Measurements from ENCODE around the gene SUMO3. TPM values are rescaled to one million over a fixed set of nuclear protein-coding genes. Genes with fewer than 3 reads are reported as not detected.

SUMO3 gene
- total and polyA plus RNA-seq, 7 experiments from 2014 or later: 46.9 to 91.7 (median 76.5) TPM

DNA sequence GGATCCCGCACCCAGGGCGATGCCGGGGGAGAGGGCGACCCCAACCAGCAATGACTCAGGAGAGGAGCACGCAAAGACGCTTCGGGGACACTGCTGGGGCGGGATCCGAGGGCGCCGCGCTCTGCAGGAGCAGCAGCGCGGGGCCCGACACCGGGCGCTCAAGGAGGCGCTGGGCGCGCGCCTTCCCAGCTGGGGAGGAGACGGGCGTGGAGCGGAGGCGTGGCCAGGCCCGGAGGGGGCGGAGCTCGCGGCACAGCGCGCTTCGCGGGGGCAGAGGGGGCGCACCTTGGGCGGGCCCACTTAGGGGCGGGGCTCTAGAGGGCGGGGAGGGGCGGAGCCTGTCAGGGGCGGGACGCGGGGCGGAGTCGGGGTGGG lies 369 bp downstream of the SUMO3 start:
- Mint-ChIP-seq H3K36me3 (peaks cover 0 to 12% (median 4%) of the 10 kb centered on the region in 5 donors), H3K27ac (peak overlapping the region in 3 of 9 donors; percentile 21 to 42 (median 32)), H3K27me3 (peaks cover 0 to 9% (median 0%) of the 10 kb centered on the region in 5 donors), H3K4me3 (peak overlapping the region in 9 of 10 donors; percentile 27 to 83 (median 66)), H3K4me1 (peaks cover 5 to 31% (median 10%) of the 10 kb centered on the region in 7 donors), H3K9me3 (peaks cover 0 to 29% (median 12%) of the 10 kb centered on the region in 11 donors)
- ChIA-PET POLR2A (interaction anchor here (0.5 to 1.1 kb wide), 14 partner anchors 8 to 270 kb away, joined by 3 to 7 read pairs (median 4); partner anchors contain the start of genes PTTG1IP and UBE2G2), CTCF (interaction anchor here (0.6 to 0.7 kb wide), 2 partner anchors 16 to 27 kb away, joined by 3 read pairs; partner anchors contain the start of gene UBE2G2)
- Histone ChIP-seq H3K4me3 (ENCODE audit: low read length) (peak overlapping the region; percentile 68), H3K27me3 (ENCODE audit: control insufficient read depth in 2 of 2, insufficient read depth in 2 of 2, low read length in 2 of 2) (no peaks in the 10 kb centered on the region), H3K36me3 (ENCODE audit: control insufficient read depth in 2 of 3, insufficient read depth in 3 of 3, low read length in 3 of 3) (peaks cover 0 to 19% (median 0%) of the 10 kb centered on the region in 3 experiments), H3K27ac (ENCODE audit: low read depth, low read length) (peak overlapping the region; percentile 96), H3K4me1 (ENCODE audit: control insufficient read depth in 2 of 2, insufficient read depth in 2 of 2, low read length in 2 of 2) (no peaks in the 10 kb centered on the region), H3K9me3 (ENCODE audit: control insufficient read depth in 2 of 3, low read length in 3 of 3) (peaks cover 0 to 9% (median 0%) of the 10 kb centered on the region in 3 experiments)
- ATAC-seq (peak; percentile 96), DNase-seq (peak; percentile 87 to 98 (median 91))
- intact Hi-C loops (cut with micrococcal nuclease): loop anchor here (1.0 to 5.0 kb wide), 11 partner anchors 16 to 805 kb away; partner anchors contain the start of genes PTTG1IP (in 2 of the 2), UBE2G2 (in 2 of the 2), LRRC3 (in 1 of the 2) and POFUT2 (in 1 of the 2)

DNA sequence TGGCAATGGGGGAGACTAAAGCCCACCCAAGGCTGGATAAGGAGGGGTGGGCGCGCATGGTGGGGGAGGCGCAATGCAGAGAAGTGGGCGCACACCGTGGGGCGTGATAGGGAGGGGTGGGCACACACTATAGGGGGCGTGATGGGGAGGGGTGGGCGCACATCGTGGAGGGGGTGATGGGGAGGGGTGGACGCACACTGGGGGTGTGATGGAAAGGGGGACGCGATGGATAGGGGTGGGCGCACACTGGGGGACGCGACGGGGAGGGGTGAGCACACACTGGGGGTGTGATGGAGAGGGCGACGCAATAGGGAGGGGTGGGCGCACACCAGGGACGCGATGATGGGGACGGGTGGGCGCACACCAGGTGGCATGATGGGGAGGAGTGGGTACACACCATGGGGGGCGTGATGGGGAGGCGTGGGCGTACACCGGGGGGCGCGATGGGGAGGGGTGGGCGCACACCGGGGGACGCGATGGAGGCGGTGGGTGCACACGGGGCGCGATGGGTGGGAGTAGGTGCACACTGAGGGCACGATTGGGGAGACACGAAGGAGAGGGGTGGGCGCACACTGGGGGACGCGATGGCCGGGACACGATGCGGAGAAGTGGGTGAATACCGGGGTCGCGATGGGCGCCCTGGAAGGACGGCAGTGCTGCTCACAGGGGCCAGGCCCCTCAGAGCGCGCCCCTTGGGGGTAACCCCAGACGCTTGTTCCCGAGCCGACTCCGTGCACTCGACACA lies 929 bp downstream of the SUMO3 start:
- Mint-ChIP-seq H3K4me3 (peak overlapping the region; percentile 55 to 88 (median 77)), H3K4me1 (peaks cover 5 to 31% (median 11%) of the 10 kb centered on the region in 7 donors), H3K27ac (peak overlapping the region in 8 of 9 donors; percentile 14 to 75 (median 59)), H3K27me3 (peaks cover 0 to 9% (median 0%) of the 10 kb centered on the region in 5 donors), H3K36me3 (peaks cover 0 to 12% (median 4%) of the 10 kb centered on the region in 5 donors), H3K9me3 (peaks cover 0 to 24% (median 6%) of the 10 kb centered on the region in 11 donors)
- POLR2A ChIA-PET: interaction anchor here (0.5 to 1.1 kb wide), 14 partner anchors 8 to 269 kb away, joined by 3 to 7 read pairs (median 4); partner anchors contain the start of genes PTTG1IP and UBE2G2
- CTCF ChIA-PET: no interaction called here
- peak in 1 of 9 donors; percentile 16 for DNase-seq
- Histone ChIP-seq H3K4me1 (ENCODE audit: control insufficient read depth in 2 of 2, insufficient read depth in 2 of 2, low read length in 2 of 2) (no peaks in the 10 kb centered on the region), H3K27me3 (ENCODE audit: control insufficient read depth in 2 of 2, insufficient read depth in 2 of 2, low read length in 2 of 2) (no peaks in the 10 kb centered on the region), H3K4me3 (ENCODE audit: low read length) (peak overlapping the region; percentile 68), H3K36me3 (ENCODE audit: control insufficient read depth in 2 of 3, insufficient read depth in 3 of 3, low read length in 3 of 3) (peaks cover 0 to 24% (median 0%) of the 10 kb centered on the region in 3 experiments), H3K9me3 (ENCODE audit: control insufficient read depth in 2 of 3, low read length in 3 of 3) (peaks cover 0 to 7% (median 0%) of the 10 kb centered on the region in 3 experiments), H3K27ac (ENCODE audit: low read depth, low read length) (peak overlapping the region; percentile 96)
- intact Hi-C loops (cut with micrococcal nuclease): loop anchor here (1.0 to 5.0 kb wide), 11 partner anchors 16 to 805 kb away; partner anchors contain the start of genes PTTG1IP (in 2 of the 2), UBE2G2 (in 2 of the 2), LRRC3 (in 1 of the 2) and POFUT2 (in 1 of the 2)
- ATAC-seq: no peak

DNA sequence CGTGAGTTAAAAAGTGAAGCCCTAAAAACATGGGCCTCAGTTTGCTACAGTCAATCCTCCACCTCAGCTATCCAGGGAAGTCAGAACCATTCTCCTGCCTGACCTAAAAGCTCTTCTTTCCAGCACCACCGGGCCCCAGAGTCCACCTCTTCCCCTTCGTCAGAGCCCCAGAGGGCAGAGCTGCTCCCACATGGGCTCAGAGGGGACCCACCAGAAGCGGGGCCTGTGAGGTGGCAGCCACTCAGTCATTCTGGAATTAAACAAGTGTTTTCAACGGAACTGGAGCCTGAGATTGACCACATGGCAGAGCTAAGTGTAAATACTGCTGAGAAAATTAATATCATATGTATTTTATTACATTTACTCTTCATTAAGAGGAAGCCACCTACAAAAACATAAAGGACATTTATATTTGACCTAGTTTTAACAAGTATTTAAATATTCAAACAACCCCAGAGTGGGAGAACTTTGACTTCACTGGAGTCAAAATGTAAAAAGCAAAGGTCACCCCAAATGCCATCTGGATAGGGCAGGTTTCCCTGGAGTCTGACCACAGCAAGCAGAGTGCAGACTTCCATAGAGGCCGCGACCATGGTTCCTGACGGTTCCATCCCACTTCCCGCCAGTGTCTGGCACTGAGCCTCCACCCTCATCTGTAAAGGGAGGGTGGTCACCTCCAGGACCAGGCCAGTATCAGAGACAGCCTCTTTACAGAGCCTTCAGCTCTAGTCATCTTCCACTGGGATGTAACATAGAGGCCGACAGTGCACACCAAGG lies 1.8 kb downstream of the SUMO3 start:
- H3K27me3 Mint-ChIP-seq: peaks cover 0 to 6% (median 0%) of the 10 kb centered on the region in 5 donors
- intact Hi-C loops (cut with micrococcal nuclease): loop anchor here (2.0 to 5.0 kb wide), 6 partner anchors 96 to 804 kb away; partner anchors contain the start of genes POFUT2 (in 1 of the 2) and TRAPPC10 (in 1 of the 2)
- CTCF ChIA-PET: no interaction called here

DNA sequence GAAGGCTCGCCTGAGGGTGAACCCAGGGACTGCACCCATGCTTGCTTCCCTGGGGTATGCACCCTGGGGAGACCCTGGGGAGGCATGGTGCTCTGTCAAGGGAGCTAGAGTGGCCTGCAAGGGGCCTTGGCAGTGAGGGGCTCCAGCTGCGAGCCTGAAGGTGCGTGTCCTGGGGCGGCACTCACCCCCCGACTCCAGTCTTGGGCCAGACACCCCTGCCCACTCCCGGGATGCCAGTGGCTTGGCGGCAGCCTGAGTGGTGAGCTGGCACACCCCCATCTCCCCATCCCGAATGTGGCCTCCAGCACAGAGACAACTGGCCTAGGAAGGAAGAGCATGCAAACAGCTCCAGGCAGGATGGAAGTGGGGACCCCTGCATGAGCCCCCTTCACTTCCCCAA lies 2.6 kb downstream of the SUMO3 start:
- intact Hi-C loops (cut with micrococcal nuclease): loop anchor here in 1 of 2 donors (5.0 kb wide), 4 partner anchors 97 to 803 kb away; partner anchors contain the start of genes POFUT2 and TRAPPC10
- ChIA-PET POLR2A (interaction anchor here (0.6 to 1.2 kb wide), 2 partner anchors 14 to 31 kb away, joined by 3 read pairs; partner anchors contain the start of gene UBE2G2), CTCF (no interaction called here)
- no peak for DNase-seq
- Histone ChIP-seq H3K27ac (ENCODE audit: low read depth, low read length) (no peak overlapping the region), H3K4me3 (ENCODE audit: low read length) (no peak overlapping the region), H3K9me3 (ENCODE audit: control insufficient read depth in 2 of 3, low read length in 3 of 3) (peaks cover 0 to 4% (median 0%) of the 10 kb centered on the region in 3 experiments), H3K4me1 (ENCODE audit: control insufficient read depth in 2 of 2, insufficient read depth in 2 of 2, low read length in 2 of 2) (no peaks in the 10 kb centered on the region), H3K36me3 (ENCODE audit: control insufficient read depth in 2 of 3, insufficient read depth in 3 of 3, low read length in 3 of 3) (peaks cover 0 to 32% (median 0%) of the 10 kb centered on the region in 3 experiments), H3K27me3 (ENCODE audit: control insufficient read depth in 2 of 2, insufficient read depth in 2 of 2, low read length in 2 of 2) (no peaks in the 10 kb centered on the region)
- Mint-ChIP-seq H3K36me3 (peaks cover 0 to 13% (median 4%) of the 10 kb centered on the region in 5 donors), H3K9me3 (peaks cover 0 to 9% (median 3%) of the 10 kb centered on the region in 11 donors), H3K4me1 (peaks cover 15 to 35% (median 17%) of the 10 kb centered on the region in 7 donors), H3K27me3 (peaks cover 0 to 5% (median 0%) of the 10 kb centered on the region in 5 donors), H3K27ac (peak overlapping the region in 1 of 9 donors; percentile 45), H3K4me3 (peak overlapping the region in 2 of 10 donors; percentile 43 to 53)
- no peak for ATAC-seq

More for the DNA sequence above, 1.8 kb downstream of the SUMO3 start:
- POLR2A ChIA-PET: interaction anchor here (0.6 to 1.2 kb wide), 2 partner anchors 15 to 30 kb away, joined by 3 read pairs; partner anchors contain the start of gene UBE2G2
- H3K4me1 Mint-ChIP-seq: peaks cover 10 to 32% (median 15%) of the 10 kb centered on the region in 7 donors
- DNase-seq: no peak
- H3K27ac Mint-ChIP-seq: peak overlapping the region in 8 of 9 donors; percentile 14 to 75 (median 59)
- peaks cover 0 to 18% (median 3%) of the 10 kb centered on the region in 11 donors for H3K9me3 Mint-ChIP-seq
- Histone ChIP-seq H3K4me3 (ENCODE audit: low read length) (no peak overlapping the region), H3K9me3 (ENCODE audit: control insufficient read depth in 2 of 3, low read length in 3 of 3) (peaks cover 0 to 7% (median 0%) of the 10 kb centered on the region in 3 experiments), H3K4me1 (ENCODE audit: control insufficient read depth in 2 of 2, insufficient read depth in 2 of 2, low read length in 2 of 2) (no peaks in the 10 kb centered on the region), H3K27me3 (ENCODE audit: control insufficient read depth in 2 of 2, insufficient read depth in 2 of 2, low read length in 2 of 2) (no peaks in the 10 kb centered on the region), H3K27ac (ENCODE audit: low read depth, low read length) (no peak overlapping the region), H3K36me3 (ENCODE audit: control insufficient read depth in 2 of 3, insufficient read depth in 3 of 3, low read length in 3 of 3) (peaks cover 0 to 24% (median 0%) of the 10 kb centered on the region in 3 experiments)
- ATAC-seq: no peak
- H3K36me3 Mint-ChIP-seq: peaks cover 0 to 12% (median 4%) of the 10 kb centered on the region in 5 donors
- peak overlapping the region; percentile 55 to 88 (median 77) for H3K4me3 Mint-ChIP-seq

DNA sequence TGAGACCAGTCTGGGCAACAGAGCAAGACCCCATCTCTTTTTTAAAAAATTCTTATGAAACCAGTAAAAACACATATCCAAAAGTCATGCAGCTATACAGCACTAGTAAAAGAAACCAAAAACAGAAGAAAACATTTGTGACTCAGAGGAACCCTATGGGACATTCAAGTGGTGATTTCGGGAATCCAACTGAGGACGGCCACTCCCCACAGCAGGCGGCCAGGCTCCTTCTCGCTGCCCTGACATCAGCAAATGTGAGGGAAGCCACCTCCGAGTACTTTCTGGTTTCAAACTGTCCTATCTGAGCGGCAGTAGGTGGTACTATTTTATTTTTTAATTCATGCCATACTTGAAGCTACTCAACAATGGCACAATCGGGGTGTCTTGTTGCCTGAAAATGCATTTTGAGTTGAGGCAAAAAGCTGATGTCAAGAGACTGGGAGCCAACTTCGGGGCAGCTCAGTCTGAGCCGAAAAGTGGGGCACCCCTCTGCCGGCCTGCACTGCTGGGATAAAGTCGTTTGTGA lies 3.3 kb downstream of the SUMO3 start:
- H3K4me3 ChIP-seq (ENCODE audit: low read length): no peak overlapping the region
- H3K4me3 Mint-ChIP-seq: peak overlapping the region in 1 of 10 donors; percentile 45
- no peak for ATAC-seq
- peaks cover 16 to 35% (median 18%) of the 10 kb centered on the region in 7 donors for H3K4me1 Mint-ChIP-seq
- peaks cover 0 to 3% (median 1%) of the 10 kb centered on the region in 11 donors for H3K9me3 Mint-ChIP-seq
- H3K27ac ChIP-seq (ENCODE audit: low read depth, low read length): no peak overlapping the region
- no peak for DNase-seq
- intact Hi-C loops (cut with micrococcal nuclease): loop anchor here in 1 of 2 donors (5.0 kb wide), 4 partner anchors 98 to 802 kb away; partner anchors contain the start of genes POFUT2 and TRAPPC10
- H3K36me3 Mint-ChIP-seq: peaks cover 0 to 11% (median 8%) of the 10 kb centered on the region in 5 donors
- H3K9me3 ChIP-seq (ENCODE audit: control insufficient read depth in 2 of 3, low read length in 3 of 3): no peaks in the 10 kb centered on the region
- H3K4me1 ChIP-seq (ENCODE audit: control insufficient read depth in 2 of 2, insufficient read depth in 2 of 2, low read length in 2 of 2): no peaks in the 10 kb centered on the region
- H3K27me3 ChIP-seq (ENCODE audit: control insufficient read depth in 2 of 2, insufficient read depth in 2 of 2, low read length in 2 of 2): no peaks in the 10 kb centered on the region
- peak overlapping the region in 2 of 9 donors; percentile 45 to 56 for H3K27ac Mint-ChIP-seq
- no peaks in the 10 kb centered on the region for H3K27me3 Mint-ChIP-seq
- peaks cover 0 to 39% (median 0%) of the 10 kb centered on the region in 3 experiments for H3K36me3 ChIP-seq (ENCODE audit: control insufficient read depth in 2 of 3, insufficient read depth in 3 of 3, low read length in 3 of 3)
- POLR2A ChIA-PET: interaction anchor here (1.2 kb wide), 1 partner anchor 13 kb away, joined by 5 read pairs; the partner anchor contains the start of gene UBE2G2
- CTCF ChIA-PET: interaction anchor here (1.1 kb wide), 1 partner anchor 21 kb away, joined by 4 read pairs; no protein-coding TSS in a partner anchor

Measured in naive thymus-derived CD4-positive, alpha-beta T cell (primary cell).